ELF-1 (cell line): ENCODE data around the gene OAS1.

Experiments used
- DNase-seq: peaks from one replicate; pipeline ENCODE4 v3.0.0-alpha.2; 2016; ENCODE audit warnings: low read depth, low spot score

OAS1 gene

DNA sequence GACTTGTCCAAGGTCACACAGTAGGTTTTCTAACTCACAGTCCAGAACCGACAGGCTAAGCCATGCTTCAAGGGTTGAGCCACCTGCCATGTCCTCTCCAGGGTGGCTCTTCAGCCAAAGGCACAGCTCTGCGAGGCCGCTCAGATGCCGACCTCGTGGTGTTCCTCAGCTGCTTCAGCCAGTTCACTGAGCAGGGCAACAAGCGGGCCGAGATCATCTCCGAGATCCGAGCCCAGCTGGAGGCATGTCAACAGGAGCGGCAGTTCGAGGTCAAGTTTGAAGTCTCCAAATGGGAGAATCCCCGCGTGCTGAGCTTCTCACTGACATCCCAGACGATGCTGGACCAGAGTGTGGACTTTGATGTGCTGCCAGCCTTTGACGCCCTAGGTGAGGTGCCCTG lies 58.9 kb downstream of the OAS1 start:
- DNase-seq: no peak

DNA sequence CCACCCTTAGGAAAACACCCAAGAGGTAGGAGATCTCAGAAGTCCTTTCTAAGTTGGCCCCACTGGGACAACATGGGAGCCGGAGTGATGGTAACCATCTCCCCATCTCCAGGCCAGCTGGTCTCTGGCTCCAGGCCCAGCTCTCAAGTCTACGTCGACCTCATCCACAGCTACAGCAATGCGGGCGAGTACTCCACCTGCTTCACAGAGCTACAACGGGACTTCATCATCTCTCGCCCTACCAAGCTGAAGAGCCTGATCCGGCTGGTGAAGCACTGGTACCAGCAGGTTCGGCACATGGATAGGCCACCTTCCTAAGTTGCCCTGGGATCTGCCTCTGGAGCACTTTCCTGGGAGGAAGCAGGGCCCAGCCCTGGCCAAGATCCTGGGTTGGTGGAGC lies 60.5 kb downstream of the OAS1 start:
- DNase-seq: no peak

DNA sequence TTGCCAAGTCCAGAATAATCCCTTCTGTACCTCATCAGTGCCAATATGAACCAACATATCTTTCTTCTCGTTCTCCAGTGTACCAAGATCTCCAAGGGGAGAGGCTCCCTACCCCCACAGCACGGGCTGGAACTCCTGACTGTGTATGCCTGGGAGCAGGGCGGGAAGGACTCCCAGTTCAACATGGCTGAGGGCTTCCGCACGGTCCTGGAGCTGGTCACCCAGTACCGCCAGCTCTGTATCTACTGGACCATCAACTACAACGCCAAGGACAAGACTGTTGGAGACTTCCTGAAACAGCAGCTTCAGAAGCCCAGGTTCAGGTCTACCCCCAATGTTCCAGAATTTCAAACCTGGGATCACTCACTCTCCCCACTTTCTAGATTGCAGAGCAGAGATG lies 61.1 kb downstream of the OAS1 start:
- no peak for DNase-seq
